GM10266 (cell line): ENCODE measurements around the gene ECHDC3.
A peak's percentile ranks its signal among the peaks of the same experiment; 100 is the strongest.

Source experiments
- DNase-seq: peaks from one replicate; pipeline ENCODE4 v3.0.0; 2012; ENCODE audit errors: extremely low spot score
- TF ChIP-seq, protein P1 (sequence below): IDR thresholded peaks from 2 replicates; pipeline ENCODE4 v1.5.1; 2012; ENCODE audit warnings: mild to moderate bottlenecking, low read depth; ENCODE audit not compliant: control insufficient read depth, insufficient read depth; ENCODE audit errors: missing control alignments

Gene ECHDC3

DNA sequence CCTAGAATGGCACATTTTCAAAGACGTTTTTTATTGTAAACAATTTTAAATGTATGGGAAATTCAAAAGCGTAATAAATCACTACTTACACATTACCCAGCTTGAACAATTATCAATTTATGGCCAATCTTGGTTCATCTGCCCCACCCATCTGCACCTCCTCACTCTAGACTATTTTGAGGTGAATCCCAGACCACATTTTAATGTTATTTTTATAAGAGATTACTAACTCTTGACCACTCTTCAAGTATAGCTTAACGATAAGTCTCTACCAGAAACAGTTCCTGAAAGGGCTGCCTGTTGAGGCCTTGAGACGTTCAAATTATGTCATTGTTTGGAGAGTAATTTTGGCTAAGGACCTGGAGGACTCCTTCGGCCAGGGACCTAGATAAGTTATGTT is 33.2 kb downstream of the ECHDC3 start:
- DNase-seq, result no peak
- TF ChIP-seq, protein P1, sequence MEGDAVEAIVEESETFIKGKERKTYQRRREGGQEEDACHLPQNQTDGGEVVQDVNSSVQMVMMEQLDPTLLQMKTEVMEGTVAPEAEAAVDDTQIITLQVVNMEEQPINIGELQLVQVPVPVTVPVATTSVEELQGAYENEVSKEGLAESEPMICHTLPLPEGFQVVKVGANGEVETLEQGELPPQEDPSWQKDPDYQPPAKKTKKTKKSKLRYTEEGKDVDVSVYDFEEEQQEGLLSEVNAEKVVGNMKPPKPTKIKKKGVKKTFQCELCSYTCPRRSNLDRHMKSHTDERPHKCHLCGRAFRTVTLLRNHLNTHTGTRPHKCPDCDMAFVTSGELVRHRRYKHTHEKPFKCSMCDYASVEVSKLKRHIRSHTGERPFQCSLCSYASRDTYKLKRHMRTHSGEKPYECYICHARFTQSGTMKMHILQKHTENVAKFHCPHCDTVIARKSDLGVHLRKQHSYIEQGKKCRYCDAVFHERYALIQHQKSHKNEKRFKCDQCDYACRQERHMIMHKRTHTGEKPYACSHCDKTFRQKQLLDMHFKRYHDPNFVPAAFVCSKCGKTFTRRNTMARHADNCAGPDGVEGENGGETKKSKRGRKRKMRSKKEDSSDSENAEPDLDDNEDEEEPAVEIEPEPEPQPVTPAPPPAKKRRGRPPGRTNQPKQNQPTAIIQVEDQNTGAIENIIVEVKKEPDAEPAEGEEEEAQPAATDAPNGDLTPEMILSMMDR, result no peak

DNA sequence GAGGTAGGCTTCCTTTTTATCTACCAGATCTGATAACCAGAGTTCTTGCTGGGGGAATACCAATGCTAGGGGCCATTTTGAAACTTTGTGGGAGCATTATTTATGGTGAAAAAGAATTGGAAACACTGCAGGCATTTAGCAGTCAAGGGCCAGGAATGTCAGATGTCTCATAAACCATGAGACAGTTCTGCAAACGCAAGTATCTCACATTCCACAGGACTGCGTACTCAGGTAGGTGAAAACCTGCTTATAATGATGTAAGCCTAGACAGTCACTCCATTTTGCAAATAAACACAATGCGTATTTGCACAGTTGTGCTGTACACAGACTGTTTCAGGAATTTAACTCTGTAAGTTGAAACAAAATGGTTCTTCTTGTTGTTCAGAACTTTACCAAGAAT is 33.9 kb downstream of the ECHDC3 start:
- DNase-seq, result no peak
- TF ChIP-seq, protein P1, result no peak

DNA sequence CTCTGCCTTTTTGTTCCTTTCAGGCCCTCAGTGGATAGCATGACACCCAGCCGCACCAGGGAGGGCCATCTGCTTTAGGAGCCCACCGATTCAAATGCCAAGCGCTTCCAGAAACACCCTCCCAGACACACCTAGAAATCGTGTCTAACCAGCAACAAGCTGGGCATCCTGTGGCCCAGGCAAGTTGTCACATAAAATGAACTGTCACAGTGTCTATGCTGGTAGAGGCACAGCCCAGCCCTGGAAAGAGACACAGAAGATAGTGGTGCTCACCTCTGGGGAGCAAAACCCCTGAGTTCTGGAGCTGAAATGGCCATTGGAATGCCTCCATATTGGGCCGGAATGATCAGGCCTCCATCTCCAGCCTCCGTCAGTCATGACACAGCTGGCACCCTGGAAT is 38.9 kb downstream of the ECHDC3 start:
- TF ChIP-seq, protein P1, result no peak
- no peak for DNase-seq

DNA sequence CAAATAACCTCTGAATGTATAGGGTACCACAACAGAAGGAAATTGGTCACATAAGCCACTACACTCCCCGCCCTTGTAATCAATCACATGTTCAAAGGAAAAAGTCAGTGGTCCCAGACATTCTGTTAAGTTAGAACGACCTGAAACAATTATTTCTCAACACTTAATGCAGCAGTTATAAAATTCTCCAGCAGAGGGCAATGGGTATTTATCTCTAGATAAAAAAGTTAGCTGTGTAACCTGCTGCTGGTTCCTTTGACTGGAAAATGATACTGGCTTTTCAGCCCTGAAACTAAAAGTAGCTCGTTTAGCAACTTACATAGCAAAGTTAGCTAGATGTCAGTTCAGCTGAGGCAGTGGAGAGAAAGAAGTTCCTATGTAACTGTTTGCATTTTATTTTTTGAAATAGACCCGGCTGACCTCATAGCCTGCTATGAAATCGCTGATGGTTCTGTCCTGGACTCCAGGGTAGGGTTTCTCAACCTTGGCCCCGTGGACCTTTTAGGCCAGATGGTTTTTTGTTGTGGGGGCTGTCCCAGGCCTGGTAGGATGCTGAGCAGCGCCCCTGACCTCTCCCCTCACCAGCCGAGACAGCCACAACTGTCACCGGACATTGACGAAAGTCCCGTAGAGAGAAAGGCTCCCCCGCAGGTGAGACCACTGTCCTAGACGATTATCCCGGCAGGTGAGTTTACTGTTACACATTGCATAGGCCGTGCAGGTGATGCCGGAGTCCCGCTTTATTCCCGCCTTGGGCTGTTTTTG is 40.8 kb downstream of the ECHDC3 start:
- peak; percentile 73 for DNase-seq
- TF ChIP-seq, protein P1, result peak; percentile 56

DNA sequence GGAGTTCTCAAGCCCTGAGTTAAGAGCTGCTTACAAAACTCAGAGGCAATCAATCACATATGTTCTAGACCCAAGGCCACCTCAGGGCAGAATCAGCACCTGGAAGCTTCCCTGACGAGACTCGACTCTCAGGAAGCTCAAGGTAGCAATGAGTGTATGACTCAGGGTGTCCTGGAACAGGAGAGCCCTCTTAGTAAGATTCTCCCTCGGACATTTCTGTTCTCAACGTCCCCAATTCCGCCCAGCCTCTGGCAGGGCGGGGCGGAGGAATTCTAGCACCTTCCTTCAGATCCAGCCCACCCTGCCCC is 41.3 kb downstream of the ECHDC3 start:
- TF ChIP-seq, protein P1, result no peak
- DNase-seq, result no peak

DNA sequence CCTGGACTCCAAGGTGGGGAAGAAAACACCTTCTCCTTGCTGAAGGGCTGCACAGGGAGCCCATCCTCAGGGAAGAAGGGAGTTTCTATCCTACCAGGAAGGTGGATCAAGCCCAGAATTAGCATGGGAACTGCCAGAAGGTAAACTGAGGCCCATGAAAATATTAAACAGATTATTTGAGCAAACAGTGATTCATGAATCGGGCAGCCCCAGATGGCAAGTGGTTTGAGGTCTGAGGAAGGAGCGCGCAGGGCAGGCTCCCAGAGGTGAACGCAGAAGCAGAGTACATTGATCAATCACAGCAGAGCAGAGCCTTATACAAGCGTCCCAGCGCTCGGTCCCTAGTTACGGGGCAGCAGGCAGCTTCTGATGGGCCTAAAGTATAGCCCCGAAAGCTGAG is 45.2 kb downstream of the ECHDC3 start:
- TF ChIP-seq, protein P1, result no peak
- DNase-seq, result no peak

DNA sequence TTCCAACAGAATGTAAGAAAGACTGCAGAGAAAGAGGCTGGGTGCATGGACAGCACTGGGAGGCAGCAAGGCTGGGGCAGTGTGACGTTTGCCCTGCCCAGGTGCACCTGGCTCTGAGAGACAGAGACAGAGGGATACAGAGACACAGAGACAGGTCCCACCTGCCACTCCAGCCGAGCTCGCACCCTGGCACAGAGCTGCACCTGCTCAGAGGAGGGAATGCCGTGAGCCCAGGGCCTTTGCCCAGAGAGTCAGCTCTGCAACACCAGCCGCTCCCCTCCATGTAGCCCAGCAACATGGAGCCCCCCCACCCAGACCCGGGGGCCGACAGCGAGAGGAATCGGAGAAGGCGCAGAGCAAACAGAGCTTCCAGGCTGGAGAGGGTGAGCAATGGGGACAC is 45.7 kb downstream of the ECHDC3 start:
- TF ChIP-seq, protein P1, result no peak
- no peak for DNase-seq
